ENCODE measurements around the gene KIAA0319L. TPM values are rescaled to one million over a fixed set of nuclear protein-coding genes. Genes with fewer than 3 reads are reported as not detected.

Gene KIAA0319L
- polyA plus RNA-seq, 1 donor from 2014 or later: 38.1 TPM

GRCh38 chr1:35426097-35426586, 131.1 kb downstream of the KIAA0319L start:
- TF ChIP-seq POLR2AphosphoS5 (IDR thresholded peaks at IDR 0.05) (no peak), SMC3 (conservative IDR thresholded peaks at IDR 0.05; ENCODE audit: poor library complexity) (no peak), REST (IDR thresholded peaks at IDR 0.05; ENCODE audit: borderline replicate concordance) (no peak), TAF1 (IDR thresholded peaks at IDR 0.05; ENCODE audit: low read depth) (no peak), RAD21 (conservative IDR thresholded peaks at IDR 0.05) (no peak), EP300 (conservative IDR thresholded peaks at IDR 0.05; ENCODE audit: poor library complexity, severe bottlenecking) (no peak), EZH2 (IDR thresholded peaks at IDR 0.05; ENCODE audit: borderline replicate concordance, insufficient read depth, low read length, poor library complexity, severe bottlenecking) (no peak), MXI1 (conservative IDR thresholded peaks at IDR 0.05; ENCODE audit: poor library complexity, severe bottlenecking) (no peak)
- TF ChIP-seq, protein P1, sequence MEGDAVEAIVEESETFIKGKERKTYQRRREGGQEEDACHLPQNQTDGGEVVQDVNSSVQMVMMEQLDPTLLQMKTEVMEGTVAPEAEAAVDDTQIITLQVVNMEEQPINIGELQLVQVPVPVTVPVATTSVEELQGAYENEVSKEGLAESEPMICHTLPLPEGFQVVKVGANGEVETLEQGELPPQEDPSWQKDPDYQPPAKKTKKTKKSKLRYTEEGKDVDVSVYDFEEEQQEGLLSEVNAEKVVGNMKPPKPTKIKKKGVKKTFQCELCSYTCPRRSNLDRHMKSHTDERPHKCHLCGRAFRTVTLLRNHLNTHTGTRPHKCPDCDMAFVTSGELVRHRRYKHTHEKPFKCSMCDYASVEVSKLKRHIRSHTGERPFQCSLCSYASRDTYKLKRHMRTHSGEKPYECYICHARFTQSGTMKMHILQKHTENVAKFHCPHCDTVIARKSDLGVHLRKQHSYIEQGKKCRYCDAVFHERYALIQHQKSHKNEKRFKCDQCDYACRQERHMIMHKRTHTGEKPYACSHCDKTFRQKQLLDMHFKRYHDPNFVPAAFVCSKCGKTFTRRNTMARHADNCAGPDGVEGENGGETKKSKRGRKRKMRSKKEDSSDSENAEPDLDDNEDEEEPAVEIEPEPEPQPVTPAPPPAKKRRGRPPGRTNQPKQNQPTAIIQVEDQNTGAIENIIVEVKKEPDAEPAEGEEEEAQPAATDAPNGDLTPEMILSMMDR (IDR thresholded peaks at IDR 0.05; ENCODE audit: poor library complexity, severe bottlenecking): no peak
- Histone ChIP-seq H2AFZ (ENCODE audit: low read depth, low read length) (no peak overlapping the region), H3K27ac (ENCODE audit: low read length) (no peak overlapping the region), H3K9me2 (ENCODE audit: insufficient read depth, low read length) (no peaks in the 10 kb centered on the region), H3K4me3 (ENCODE audit: low read length) (no peak overlapping the region), H3K79me2 (replicated peaks; ENCODE audit: insufficient read depth, low read length) (no peaks in the 10 kb centered on the region), H3K36me3 (ENCODE audit: insufficient read depth, low read length) (no peaks in the 10 kb centered on the region), H3K27me3 (ENCODE audit: insufficient read depth, low read depth, low read length) (no peaks in the 10 kb centered on the region), H3F3A (ENCODE audit: insufficient read depth, low read length, poor library complexity, severe bottlenecking) (no peaks in the 10 kb centered on the region), H3K9ac (ENCODE audit: low read length) (no peak overlapping the region), H3K9me3 (ENCODE audit: low read length) (no peaks in the 10 kb centered on the region), H3K4me2 (ENCODE audit: low read length) (no peak overlapping the region), H4K20me1 (ENCODE audit: insufficient read depth) (no peaks in the 10 kb centered on the region)

DNA sequence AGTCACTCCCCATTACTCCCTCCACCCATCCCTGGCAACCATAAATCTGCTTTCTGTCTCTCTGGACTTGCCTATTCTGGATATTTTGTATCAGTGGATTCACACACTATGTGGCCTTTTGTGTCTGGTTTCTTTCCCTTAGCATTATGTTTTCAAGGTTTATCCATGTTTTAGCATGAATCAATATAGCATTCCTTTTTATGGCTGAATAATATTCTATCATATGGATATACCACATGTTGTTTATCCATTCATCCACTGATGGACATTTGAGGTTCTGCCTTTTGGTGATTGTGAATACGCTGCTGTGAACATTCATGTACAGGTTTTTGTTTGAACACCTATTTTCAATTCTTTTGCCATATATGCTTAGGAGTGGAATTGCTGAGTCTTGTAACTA, 148.3 kb downstream of the KIAA0319L start:
- Histone ChIP-seq H3K4me2 (ENCODE audit: low read length) (no peak overlapping the region), H3K9me2 (ENCODE audit: insufficient read depth, low read length) (no peaks in the 10 kb centered on the region), H3K9me3 (ENCODE audit: low read length) (peaks cover 7% of the 10 kb centered on the region), H3K79me2 (replicated peaks; ENCODE audit: insufficient read depth, low read length) (no peaks in the 10 kb centered on the region), H3K36me3 (ENCODE audit: insufficient read depth, low read length) (peaks cover 12% of the 10 kb centered on the region), H2AFZ (ENCODE audit: low read depth, low read length) (no peak overlapping the region), H3K27ac (ENCODE audit: low read length) (no peak overlapping the region), H3K27me3 (ENCODE audit: insufficient read depth, low read depth, low read length) (no peaks in the 10 kb centered on the region), H4K20me1 (ENCODE audit: insufficient read depth) (no peaks in the 10 kb centered on the region), H3F3A (ENCODE audit: insufficient read depth, low read length, poor library complexity, severe bottlenecking) (no peaks in the 10 kb centered on the region), H3K9ac (ENCODE audit: low read length) (no peak overlapping the region), H3K4me3 (ENCODE audit: low read length) (no peak overlapping the region)
- TF ChIP-seq SMC3 (conservative IDR thresholded peaks at IDR 0.05; ENCODE audit: poor library complexity) (no peak), EZH2 (IDR thresholded peaks at IDR 0.05; ENCODE audit: borderline replicate concordance, insufficient read depth, low read length, poor library complexity, severe bottlenecking) (no peak), POLR2AphosphoS5 (IDR thresholded peaks at IDR 0.05) (no peak), RAD21 (conservative IDR thresholded peaks at IDR 0.05) (no peak), TAF1 (IDR thresholded peaks at IDR 0.05; ENCODE audit: low read depth) (no peak), MXI1 (conservative IDR thresholded peaks at IDR 0.05; ENCODE audit: poor library complexity, severe bottlenecking) (no peak), EP300 (conservative IDR thresholded peaks at IDR 0.05; ENCODE audit: poor library complexity, severe bottlenecking) (no peak), REST (IDR thresholded peaks at IDR 0.05; ENCODE audit: borderline replicate concordance) (no peak)
- TF ChIP-seq, protein P1 (IDR thresholded peaks at IDR 0.05; ENCODE audit: poor library complexity, severe bottlenecking): no peak
